Testis (tissue), 2 donors: ENCODE results near the gene CD164.

Experiments
- CTCF ChIP-seq, 3 experiments: fragments of 450-650 bp in 2 of 3; fragments of 200-600 bp in 1 of 3; sonication (generic) in 1 of 3; IDR thresholded peaks; one replicate each; pipeline ENCODE4 v1.5.1; 2016 to 2019; ENCODE audit warnings: antibody characterized with exemption in 3 of 3, mild to moderate bottlenecking in 2 of 3, moderate library complexity in 1 of 3
- POLR2A ChIP-seq: fragments of 450-650 bp; IDR thresholded peaks from one replicate; pipeline ENCODE4 v1.6.1; 2017; ENCODE audit warnings: antibody characterized with exemption, mild to moderate bottlenecking, moderate library complexity

- TF ChIP-seq CTCF (IDR thresholded peaks at IDR 0.05) (no peak), POLR2A (no peak)
These were observed 21.5 kb downstream of the CD164 start for GRCh38 chr6:109360791-109361190.
